K562 (cell line): ENCODE data around the gene CMTM4. TPM values are rescaled to one million over a fixed set of nuclear protein-coding genes. Genes with fewer than 3 reads are reported as not detected.

Source experiments
- ATAC-seq: fragments of 200-7000 bp; cut with Tn5 transposase; 3 replicates; pipeline ENCODE4 v1.9.1; 2020; ENCODE audit warnings: moderate library complexity
- BruUV-seq: library from RNA; stranded (reverse); fragments of 400-500 nt; replicated peaks from 2 replicates; lab custom pipeline; 2021; lab: Mats Ljungman, UMichigan
- CTCF ChIA-PET: fragments of 300-600 bp; formaldehyde crosslinking; extraction: SDS; loops from one replicate; lab custom pipeline; 2021; ENCODE audit warnings: low intra/inter-chr PET ratio; lab: Yijun Ruan, JAX
- POLR2A ChIA-PET: fragments of 300-600, 350-650 bp; sonication (Branson Sonifier 250); formaldehyde crosslinking; extraction: SDS; loops from one replicate; lab custom pipeline; 2021; ENCODE audit warnings: antibody characterized with exemption, inconsistent platforms; lab: Yijun Ruan, JAX
- DNase-seq, 4 experiments: peaks; one replicate each; pipeline versions ENCODE4 v3.0.0 to v3.0.0-alpha.2; 2011 to 2018; ENCODE audit warnings: low spot score in 3 of 4, mixed read lengths in 3 of 4; ENCODE audit errors: extremely low read depth in 1 of 4
- FAIRE-seq: peaks from 2 replicates; lab custom pipeline; 2011; peaks lifted over from hg19 to GRCh38; lab: Jason Lieb, UNC
- H2AFZ ChIP-seq: 2 replicates; pipeline ENCODE4 v1.6.0; 2011; ENCODE audit warnings: low read depth, low read length, control low read depth, inconsistent platforms
- H3K27ac ChIP-seq: fragments of 200-600 bp; 3 replicates; pipeline ENCODE4 v1.8.0; 2011; ENCODE audit warnings: low read depth, mild to moderate bottlenecking, control low read depth, inconsistent platforms, low read length, moderate library complexity, mixed read lengths; ENCODE audit errors: extremely low read depth
- H3K27me3 ChIP-seq, 2 experiments: fragments of 300-600 bp in 1 of 2; 2 replicates in 1 of 2; 3 replicates in 1 of 2; pipeline versions ENCODE4 v1.6.0 to v1.8.0; 2011; ENCODE audit warnings: inconsistent platforms in 2 of 2, low read length in 2 of 2, mild to moderate bottlenecking in 1 of 2, mixed read lengths in 1 of 2, moderate library complexity in 1 of 2; ENCODE audit not compliant: control insufficient read depth in 2 of 2, insufficient read depth in 2 of 2
- H3K36me3 ChIP-seq: fragments of 300-600 bp; 3 replicates; pipeline ENCODE4 v1.8.0; 2011; ENCODE audit warnings: mild to moderate bottlenecking, low read length, inconsistent platforms; ENCODE audit not compliant: control insufficient read depth, insufficient read depth
- H3K4me1 ChIP-seq, 2 experiments: fragments of 200-600 bp in 1 of 2; replicated peaks in 1 of 2; 2 replicates in 1 of 2; 3 replicates in 1 of 2; pipeline versions ENCODE4 v1.5.1 to v1.8.0; 2011; ENCODE audit warnings: inconsistent platforms in 2 of 2, low read length in 2 of 2, mild to moderate bottlenecking in 1 of 2, mixed read lengths in 1 of 2, moderate library complexity in 1 of 2; ENCODE audit not compliant: control insufficient read depth in 2 of 2, insufficient read depth in 2 of 2
- H3K4me2 ChIP-seq: 2 replicates; pipeline ENCODE4 v1.6.1; 2011; ENCODE audit warnings: low read length, control low read depth, inconsistent platforms, mixed read lengths; ENCODE audit not compliant: insufficient read depth
- H3K4me3 ChIP-seq: fragments of 200-600 bp; sonication (generic), shearing (Covaris generic); 2 replicates; pipeline ENCODE4 v1.5.1; 2016; ENCODE audit warnings: control low read depth, inconsistent platforms
- H3K79me2 ChIP-seq: fragments of 200-600 bp; 3 replicates; pipeline ENCODE4 v1.8.0; 2011; ENCODE audit warnings: low read length, inconsistent platforms; ENCODE audit not compliant: control insufficient read depth, insufficient read depth
- H3K9ac ChIP-seq, 2 experiments: 2 replicates each; pipeline versions ENCODE4 v1.6.0 to v1.6.1; 2011; ENCODE audit warnings: low read depth in 2 of 2, low read length in 2 of 2, control low read depth in 1 of 2, inconsistent platforms in 1 of 2, mild to moderate bottlenecking in 1 of 2, mixed read lengths in 1 of 2; ENCODE audit not compliant: insufficient read depth in 1 of 2
- H3K9me1 ChIP-seq: one replicate; pipeline ENCODE4 v1.6.0; 2011; ENCODE audit warnings: inconsistent platforms, mild to moderate bottlenecking, low read length, moderate library complexity; ENCODE audit not compliant: control insufficient read depth, insufficient read depth
- H3K9me3 ChIP-seq: replicated peaks from 2 replicates; pipeline ENCODE4 v1.5.1; 2011; ENCODE audit warnings: low read depth, low read length, inconsistent platforms; ENCODE audit not compliant: control insufficient read depth, insufficient read depth
- H4K20me1 ChIP-seq: replicated peaks from 2 replicates; pipeline ENCODE4 v1.6.1; 2011; ENCODE audit warnings: low read length, inconsistent platforms, mixed read lengths; ENCODE audit not compliant: control insufficient read depth, insufficient read depth
- CTBP1 ChIP-seq: fragments of 450-650 bp; IDR thresholded peaks from 2 replicates; pipeline ENCODE4 v1.6.1; 2016; ENCODE audit warnings: borderline replicate concordance
- KHSRP ChIP-seq: fragments of 450-650 bp; IDR thresholded peaks from 2 replicates; pipeline ENCODE4 v1.6.1; 2017
- MECOM ChIP-seq: fragments of 250-450 bp; sonication (Bioruptor Pico); IDR thresholded peaks from 2 replicates; pipeline ENCODE4 v1.8.0; 2022; ENCODE audit warnings: inconsistent platforms
- RBM25 ChIP-seq: fragments of 200-400 bp; formaldehyde crosslinking; IDR thresholded peaks from 2 replicates; pipeline ENCODE4 v1.6.1; 2018; ENCODE audit warnings: low read length, low read depth, moderate library complexity; ENCODE audit not compliant: severe bottlenecking
- ZNF146 ChIP-seq: IDR thresholded peaks from one replicate; pipeline ENCODE4 v1.6.1; 2018; ENCODE audit warnings: missing compliant biosample characterization; ENCODE audit not compliant: unreplicated experiment
- WGBS: fragments of 100-300 bp; shearing (Covaris generic); methylation state at CpG from one replicate; pipeline ENCODE4 v1.1.6; 2016; ENCODE audit warnings: low coverage, mixed read lengths; ENCODE audit not compliant: insufficient coverage; ENCODE audit errors: missing lambda C conversion rate; 5-methylcytosine and 5-hydroxymethylcytosine counted together
- in situ Hi-C: fragments of 300-500 bp; cut with MboI; formaldehyde crosslinking; loops from 4 replicates; pipeline ENCODE4 v1.15.0; 2018; ENCODE audit warnings: inconsistent platforms, mixed read lengths
- intact Hi-C: fragments of 100-400 bp; cut with micrococcal nuclease; formaldehyde crosslinking; loops from 2 replicates; pipeline ENCODE4 v1.14.2; 2022
- polyA plus RNA-seq, 8 experiments: library from polyadenylated mRNA; depleted of rRNA in 4 of 8; stranded (reverse) in 5 of 8; unstranded in 3 of 8; fragments of >200 nt; fragmentation: Nextera tagmentation in 2 of 8; fragmentation: Illumina TruSeq in 1 of 8; extraction: Ambion mirVana in 2 of 8; extraction: Trizol in 1 of 8; gene quantifications; 2 replicates each; pipeline versions ENCODE4 v1.2.1 to v1.2.3, GENCODE V29; 2011 to 2014; ENCODE audit warnings: inconsistent platforms in 1 of 8, missing spikeins in 1 of 8
- total RNA-seq, 7 experiments: library from RNA; depleted of rRNA in 6 of 7; stranded (reverse); fragments of >200 nt in 6 of 7; fragmentation: Illumina TruSeq in 2 of 7; extraction: Trizol in 2 of 7; gene quantifications; 2 replicates each; pipeline versions ENCODE4 v1.2.1 to v1.2.3, GENCODE V29; 2011 to 2021; ENCODE audit warnings: low replicate concordance in 1 of 7
- TF ChIP-seq, protein P1 (sequence below): fragments of 450-650 bp; IDR thresholded peaks from 2 replicates; pipeline ENCODE4 v1.6.1; 2016; ENCODE audit warnings: mild to moderate bottlenecking, moderate library complexity
- TF ChIP-seq, protein P2 (sequence below): fragments of 450-650 bp; IDR thresholded peaks from 2 replicates; pipeline ENCODE4 v1.6.1; 2016; ENCODE audit warnings: low read depth, mild to moderate bottlenecking, moderate library complexity

The CMTM4 gene
- total and polyA plus RNA-seq, 9 of the 15 experiments (the other 6 are each of a cell fraction or from before 2014, with no cell fraction given), result 2.0 to 21.3 (median 12.5) TPM

DNA sequence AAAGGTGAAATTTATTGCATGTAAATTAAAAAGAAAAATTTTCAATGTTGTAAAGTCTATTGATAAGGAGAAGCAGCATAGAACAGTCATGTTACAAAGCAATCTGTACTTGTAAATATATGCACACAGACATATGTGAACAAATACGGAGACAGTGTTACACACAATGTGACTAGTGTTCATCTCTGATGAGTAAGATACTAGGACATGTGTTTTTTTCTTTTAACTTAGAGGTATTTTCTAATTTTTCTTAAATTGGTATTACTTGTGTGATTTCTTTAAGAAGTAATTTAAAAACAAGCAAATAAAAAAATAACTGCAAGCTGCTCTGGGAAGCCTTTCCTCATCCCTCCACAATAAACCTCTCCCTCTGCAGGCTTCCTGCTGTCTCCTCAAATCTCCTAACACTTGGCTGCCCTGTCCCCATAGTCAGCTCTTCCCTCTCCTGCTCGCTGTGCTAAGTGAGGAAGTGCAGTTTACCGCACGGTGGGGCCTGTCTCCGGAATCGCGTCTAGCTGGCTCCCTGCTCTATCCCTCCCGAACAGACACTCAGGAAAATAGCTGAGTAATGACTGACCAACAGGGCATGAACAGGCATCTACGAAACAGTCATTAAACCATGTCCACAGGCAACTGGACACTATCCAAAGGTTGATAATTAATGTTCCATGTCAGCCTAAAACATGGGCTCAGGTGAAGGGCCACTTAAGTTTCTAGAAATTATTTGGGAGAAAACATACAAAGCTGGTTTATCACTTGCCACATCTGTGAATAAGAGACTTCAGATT is 35.9 kb downstream of the CMTM4 start:
- DNase-seq (peak; percentile 52 to 92 (median 72)), FAIRE-seq (peak; percentile 99), ATAC-seq (peak; percentile 98)
- intact Hi-C loops (loop anchor here (1.0 to 5.0 kb wide), 4 partner anchors 37 to 212 kb away; no protein-coding TSS in a partner anchor), in situ Hi-C loops (no loop called here)
- WGBS, result under 1% methylated on average over 9 of the region's 9 CpGs
- ChIA-PET POLR2A (interaction anchor here (0.8 to 1.9 kb wide), 10 partner anchors 9 to 220 kb away, joined by 3 to 15 read pairs (median 3); partner anchors contain the start of genes CMTM4 and PDP2), CTCF (interaction anchor here (0.9 kb wide), 1 partner anchor 82 kb away, joined by 3 read pairs; no protein-coding TSS in a partner anchor)
- Histone ChIP-seq H3K36me3 (no peaks in the 10 kb centered on the region), H3K4me2 (peak overlapping the region; percentile 63), H3K9me1 (no peaks in the 10 kb centered on the region), H3K27ac (peak overlapping the region; percentile 77), H3K79me2 (peaks cover 20% of the 10 kb centered on the region), H4K20me1 (no peaks in the 10 kb centered on the region), H3K9me3 (no peaks in the 10 kb centered on the region), H2AFZ (peak overlapping the region; percentile 71), H3K27me3 (no peaks in the 10 kb centered on the region), H3K4me1 (peaks cover 19 to 30% of the 10 kb centered on the region in 2 experiments; a peak in 4 of 5 replicates), H3K9ac (peak overlapping the region; percentile 32 to 57; a peak in 3 of 4 replicates), H3K4me3 (no peak overlapping the region)
- BruUV-seq, result no TSS peak
- TF ChIP-seq KHSRP (no peak), RBM25 (no peak), ZNF146 (CRISPR knock-in tag) (no peak), MECOM (CRISPR knock-in tag) (no peak), CTBP1 (peak; percentile 91)
- TF ChIP-seq, protein P1, sequence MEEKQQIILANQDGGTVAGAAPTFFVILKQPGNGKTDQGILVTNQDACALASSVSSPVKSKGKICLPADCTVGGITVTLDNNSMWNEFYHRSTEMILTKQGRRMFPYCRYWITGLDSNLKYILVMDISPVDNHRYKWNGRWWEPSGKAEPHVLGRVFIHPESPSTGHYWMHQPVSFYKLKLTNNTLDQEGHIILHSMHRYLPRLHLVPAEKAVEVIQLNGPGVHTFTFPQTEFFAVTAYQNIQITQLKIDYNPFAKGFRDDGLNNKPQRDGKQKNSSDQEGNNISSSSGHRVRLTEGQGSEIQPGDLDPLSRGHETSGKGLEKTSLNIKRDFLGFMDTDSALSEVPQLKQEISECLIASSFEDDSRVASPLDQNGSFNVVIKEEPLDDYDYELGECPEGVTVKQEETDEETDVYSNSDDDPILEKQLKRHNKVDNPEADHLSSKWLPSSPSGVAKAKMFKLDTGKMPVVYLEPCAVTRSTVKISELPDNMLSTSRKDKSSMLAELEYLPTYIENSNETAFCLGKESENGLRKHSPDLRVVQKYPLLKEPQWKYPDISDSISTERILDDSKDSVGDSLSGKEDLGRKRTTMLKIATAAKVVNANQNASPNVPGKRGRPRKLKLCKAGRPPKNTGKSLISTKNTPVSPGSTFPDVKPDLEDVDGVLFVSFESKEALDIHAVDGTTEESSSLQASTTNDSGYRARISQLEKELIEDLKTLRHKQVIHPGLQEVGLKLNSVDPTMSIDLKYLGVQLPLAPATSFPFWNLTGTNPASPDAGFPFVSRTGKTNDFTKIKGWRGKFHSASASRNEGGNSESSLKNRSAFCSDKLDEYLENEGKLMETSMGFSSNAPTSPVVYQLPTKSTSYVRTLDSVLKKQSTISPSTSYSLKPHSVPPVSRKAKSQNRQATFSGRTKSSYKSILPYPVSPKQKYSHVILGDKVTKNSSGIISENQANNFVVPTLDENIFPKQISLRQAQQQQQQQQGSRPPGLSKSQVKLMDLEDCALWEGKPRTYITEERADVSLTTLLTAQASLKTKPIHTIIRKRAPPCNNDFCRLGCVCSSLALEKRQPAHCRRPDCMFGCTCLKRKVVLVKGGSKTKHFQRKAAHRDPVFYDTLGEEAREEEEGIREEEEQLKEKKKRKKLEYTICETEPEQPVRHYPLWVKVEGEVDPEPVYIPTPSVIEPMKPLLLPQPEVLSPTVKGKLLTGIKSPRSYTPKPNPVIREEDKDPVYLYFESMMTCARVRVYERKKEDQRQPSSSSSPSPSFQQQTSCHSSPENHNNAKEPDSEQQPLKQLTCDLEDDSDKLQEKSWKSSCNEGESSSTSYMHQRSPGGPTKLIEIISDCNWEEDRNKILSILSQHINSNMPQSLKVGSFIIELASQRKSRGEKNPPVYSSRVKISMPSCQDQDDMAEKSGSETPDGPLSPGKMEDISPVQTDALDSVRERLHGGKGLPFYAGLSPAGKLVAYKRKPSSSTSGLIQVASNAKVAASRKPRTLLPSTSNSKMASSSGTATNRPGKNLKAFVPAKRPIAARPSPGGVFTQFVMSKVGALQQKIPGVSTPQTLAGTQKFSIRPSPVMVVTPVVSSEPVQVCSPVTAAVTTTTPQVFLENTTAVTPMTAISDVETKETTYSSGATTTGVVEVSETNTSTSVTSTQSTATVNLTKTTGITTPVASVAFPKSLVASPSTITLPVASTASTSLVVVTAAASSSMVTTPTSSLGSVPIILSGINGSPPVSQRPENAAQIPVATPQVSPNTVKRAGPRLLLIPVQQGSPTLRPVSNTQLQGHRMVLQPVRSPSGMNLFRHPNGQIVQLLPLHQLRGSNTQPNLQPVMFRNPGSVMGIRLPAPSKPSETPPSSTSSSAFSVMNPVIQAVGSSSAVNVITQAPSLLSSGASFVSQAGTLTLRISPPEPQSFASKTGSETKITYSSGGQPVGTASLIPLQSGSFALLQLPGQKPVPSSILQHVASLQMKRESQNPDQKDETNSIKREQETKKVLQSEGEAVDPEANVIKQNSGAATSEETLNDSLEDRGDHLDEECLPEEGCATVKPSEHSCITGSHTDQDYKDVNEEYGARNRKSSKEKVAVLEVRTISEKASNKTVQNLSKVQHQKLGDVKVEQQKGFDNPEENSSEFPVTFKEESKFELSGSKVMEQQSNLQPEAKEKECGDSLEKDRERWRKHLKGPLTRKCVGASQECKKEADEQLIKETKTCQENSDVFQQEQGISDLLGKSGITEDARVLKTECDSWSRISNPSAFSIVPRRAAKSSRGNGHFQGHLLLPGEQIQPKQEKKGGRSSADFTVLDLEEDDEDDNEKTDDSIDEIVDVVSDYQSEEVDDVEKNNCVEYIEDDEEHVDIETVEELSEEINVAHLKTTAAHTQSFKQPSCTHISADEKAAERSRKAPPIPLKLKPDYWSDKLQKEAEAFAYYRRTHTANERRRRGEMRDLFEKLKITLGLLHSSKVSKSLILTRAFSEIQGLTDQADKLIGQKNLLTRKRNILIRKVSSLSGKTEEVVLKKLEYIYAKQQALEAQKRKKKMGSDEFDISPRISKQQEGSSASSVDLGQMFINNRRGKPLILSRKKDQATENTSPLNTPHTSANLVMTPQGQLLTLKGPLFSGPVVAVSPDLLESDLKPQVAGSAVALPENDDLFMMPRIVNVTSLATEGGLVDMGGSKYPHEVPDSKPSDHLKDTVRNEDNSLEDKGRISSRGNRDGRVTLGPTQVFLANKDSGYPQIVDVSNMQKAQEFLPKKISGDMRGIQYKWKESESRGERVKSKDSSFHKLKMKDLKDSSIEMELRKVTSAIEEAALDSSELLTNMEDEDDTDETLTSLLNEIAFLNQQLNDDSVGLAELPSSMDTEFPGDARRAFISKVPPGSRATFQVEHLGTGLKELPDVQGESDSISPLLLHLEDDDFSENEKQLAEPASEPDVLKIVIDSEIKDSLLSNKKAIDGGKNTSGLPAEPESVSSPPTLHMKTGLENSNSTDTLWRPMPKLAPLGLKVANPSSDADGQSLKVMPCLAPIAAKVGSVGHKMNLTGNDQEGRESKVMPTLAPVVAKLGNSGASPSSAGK, result no peak
- TF ChIP-seq, protein P2, sequence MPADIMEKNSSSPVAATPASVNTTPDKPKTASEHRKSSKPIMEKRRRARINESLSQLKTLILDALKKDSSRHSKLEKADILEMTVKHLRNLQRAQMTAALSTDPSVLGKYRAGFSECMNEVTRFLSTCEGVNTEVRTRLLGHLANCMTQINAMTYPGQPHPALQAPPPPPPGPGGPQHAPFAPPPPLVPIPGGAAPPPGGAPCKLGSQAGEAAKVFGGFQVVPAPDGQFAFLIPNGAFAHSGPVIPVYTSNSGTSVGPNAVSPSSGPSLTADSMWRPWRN, result no peak
